K562 (cell line): ENCODE data around the gene TRIM10. TPM values are rescaled to one million over a fixed set of nuclear protein-coding genes. Genes with fewer than 3 reads are reported as not detected.

Source experiments
- ATAC-seq: fragments of 200-7000 bp; cut with Tn5 transposase; 3 replicates; pipeline ENCODE4 v1.9.1; 2020; ENCODE audit warnings: moderate library complexity
- BruUV-seq: library from RNA; stranded (reverse); fragments of 400-500 nt; replicated peaks from 2 replicates; lab custom pipeline; 2021; lab: Mats Ljungman, UMichigan
- CTCF ChIA-PET: fragments of 300-600 bp; formaldehyde crosslinking; extraction: SDS; loops from one replicate; lab custom pipeline; 2021; ENCODE audit warnings: low intra/inter-chr PET ratio; lab: Yijun Ruan, JAX
- POLR2A ChIA-PET: fragments of 300-600, 350-650 bp; sonication (Branson Sonifier 250); formaldehyde crosslinking; extraction: SDS; loops from one replicate; lab custom pipeline; 2021; ENCODE audit warnings: antibody characterized with exemption, inconsistent platforms; lab: Yijun Ruan, JAX
- DNase-seq, 4 experiments: peaks; one replicate each; pipeline versions ENCODE4 v3.0.0 to v3.0.0-alpha.2; 2011 to 2018; ENCODE audit warnings: low spot score in 3 of 4, mixed read lengths in 3 of 4; ENCODE audit errors: extremely low read depth in 1 of 4
- FAIRE-seq: peaks from 2 replicates; lab custom pipeline; 2011; peaks lifted over from hg19 to GRCh38; lab: Jason Lieb, UNC
- H2AFZ ChIP-seq: 2 replicates; pipeline ENCODE4 v1.6.0; 2011; ENCODE audit warnings: low read depth, low read length, control low read depth, inconsistent platforms
- H3K27ac ChIP-seq: fragments of 200-600 bp; 3 replicates; pipeline ENCODE4 v1.8.0; 2011; ENCODE audit warnings: low read depth, mild to moderate bottlenecking, control low read depth, inconsistent platforms, low read length, moderate library complexity, mixed read lengths; ENCODE audit errors: extremely low read depth
- H3K27me3 ChIP-seq, 2 experiments: fragments of 300-600 bp in 1 of 2; 2 replicates in 1 of 2; 3 replicates in 1 of 2; pipeline versions ENCODE4 v1.6.0 to v1.8.0; 2011; ENCODE audit warnings: inconsistent platforms in 2 of 2, low read length in 2 of 2, mild to moderate bottlenecking in 1 of 2, mixed read lengths in 1 of 2, moderate library complexity in 1 of 2; ENCODE audit not compliant: control insufficient read depth in 2 of 2, insufficient read depth in 2 of 2
- H3K36me3 ChIP-seq: fragments of 300-600 bp; 3 replicates; pipeline ENCODE4 v1.8.0; 2011; ENCODE audit warnings: mild to moderate bottlenecking, low read length, inconsistent platforms; ENCODE audit not compliant: control insufficient read depth, insufficient read depth
- H3K4me1 ChIP-seq, 2 experiments: fragments of 200-600 bp in 1 of 2; replicated peaks in 1 of 2; 2 replicates in 1 of 2; 3 replicates in 1 of 2; pipeline versions ENCODE4 v1.5.1 to v1.8.0; 2011; ENCODE audit warnings: inconsistent platforms in 2 of 2, low read length in 2 of 2, mild to moderate bottlenecking in 1 of 2, mixed read lengths in 1 of 2, moderate library complexity in 1 of 2; ENCODE audit not compliant: control insufficient read depth in 2 of 2, insufficient read depth in 2 of 2
- H3K4me2 ChIP-seq: 2 replicates; pipeline ENCODE4 v1.6.1; 2011; ENCODE audit warnings: low read length, control low read depth, inconsistent platforms, mixed read lengths; ENCODE audit not compliant: insufficient read depth
- H3K4me3 ChIP-seq: fragments of 200-600 bp; sonication (generic), shearing (Covaris generic); 2 replicates; pipeline ENCODE4 v1.5.1; 2016; ENCODE audit warnings: control low read depth, inconsistent platforms
- H3K79me2 ChIP-seq: fragments of 200-600 bp; 3 replicates; pipeline ENCODE4 v1.8.0; 2011; ENCODE audit warnings: low read length, inconsistent platforms; ENCODE audit not compliant: control insufficient read depth, insufficient read depth
- H3K9ac ChIP-seq, 2 experiments: 2 replicates each; pipeline versions ENCODE4 v1.6.0 to v1.6.1; 2011; ENCODE audit warnings: low read depth in 2 of 2, low read length in 2 of 2, control low read depth in 1 of 2, inconsistent platforms in 1 of 2, mild to moderate bottlenecking in 1 of 2, mixed read lengths in 1 of 2; ENCODE audit not compliant: insufficient read depth in 1 of 2
- H3K9me1 ChIP-seq: one replicate; pipeline ENCODE4 v1.6.0; 2011; ENCODE audit warnings: inconsistent platforms, mild to moderate bottlenecking, low read length, moderate library complexity; ENCODE audit not compliant: control insufficient read depth, insufficient read depth
- H3K9me3 ChIP-seq: replicated peaks from 2 replicates; pipeline ENCODE4 v1.5.1; 2011; ENCODE audit warnings: low read depth, low read length, inconsistent platforms; ENCODE audit not compliant: control insufficient read depth, insufficient read depth
- H4K20me1 ChIP-seq: replicated peaks from 2 replicates; pipeline ENCODE4 v1.6.1; 2011; ENCODE audit warnings: low read length, inconsistent platforms, mixed read lengths; ENCODE audit not compliant: control insufficient read depth, insufficient read depth
- CREB5 ChIP-seq: fragments of 250-450 bp; sonication (Bioruptor Pico); IDR thresholded peaks from 2 replicates; pipeline ENCODE4 v1.5.0; 2020; ENCODE audit warnings: mild to moderate bottlenecking
- DIDO1 ChIP-seq: fragments of 450-650 bp; IDR thresholded peaks from 2 replicates; pipeline ENCODE4 v1.6.1; 2016; ENCODE audit warnings: low read depth, missing biosample characterization, missing genetic modification characterization
- MBD2 ChIP-seq: sonication (generic); IDR thresholded peaks from 2 replicates; pipeline ENCODE4 v1.6.1; 2016; ENCODE audit warnings: low read depth, borderline replicate concordance
- MTF1 ChIP-seq: fragments of 250-450 bp; sonication (Bioruptor Pico); IDR thresholded peaks from 2 replicates; pipeline ENCODE4 v1.9.0; 2021; ENCODE audit warnings: moderate library complexity, mild to moderate bottlenecking, inconsistent platforms, borderline replicate concordance
- NCOA1 ChIP-seq: fragments of 450-650 bp; IDR thresholded peaks from 2 replicates; pipeline ENCODE4 v1.6.1; 2016; ENCODE audit warnings: low read depth
- NELFE ChIP-seq: IDR thresholded peaks from 2 replicates; pipeline ENCODE4 v1.6.1; 2011; ENCODE audit warnings: mild to moderate bottlenecking; ENCODE audit not compliant: insufficient read depth, insufficient read length
- NFRKB ChIP-seq: fragments of 450-650 bp; IDR thresholded peaks from 2 replicates; pipeline ENCODE4 v1.6.1; 2016; ENCODE audit warnings: low read depth
- POLR2AphosphoS5 ChIP-seq: IDR thresholded peaks from 2 replicates; pipeline ENCODE4 v1.6.1; 2011; ENCODE audit warnings: mild to moderate bottlenecking, low read depth, low read length, moderate library complexity; ENCODE audit not compliant: control insufficient read depth, insufficient read depth
- TAF1 ChIP-seq: IDR thresholded peaks from 2 replicates; pipeline ENCODE4 v1.6.1; 2011; ENCODE audit warnings: mild to moderate bottlenecking, low read length, moderate library complexity; ENCODE audit not compliant: insufficient read depth, control insufficient read depth, severe bottlenecking; ENCODE audit errors: extremely low read depth
- TAF7 ChIP-seq: fragments of 450-650 bp; IDR thresholded peaks from 2 replicates; pipeline ENCODE4 v1.6.1; 2016; ENCODE audit warnings: missing genetic modification characterization, missing compliant biosample characterization
- ZBTB11 ChIP-seq, 3 experiments: fragments of 200-800 bp in 1 of 3; fragments of 250-450 bp in 1 of 3; fragments of 450-650 bp in 1 of 3; sonication (Bioruptor Pico) in 1 of 3; sonication (Bioruptor generic) in 1 of 3; formaldehyde crosslinking in 1 of 3; IDR thresholded peaks; 2 replicates each; pipeline versions ENCODE4 v1.6.1 to v1.8.0; 2016 to 2022; ENCODE audit warnings: mild to moderate bottlenecking in 2 of 3, missing genetic modification characterization in 2 of 3, missing compliant biosample characterization in 1 of 3, moderate library complexity in 1 of 3
- ZBTB43 ChIP-seq: sonication (generic); formaldehyde crosslinking; IDR thresholded peaks from 2 replicates; pipeline ENCODE4 v1.8.0; 2023; ENCODE audit warnings: mild to moderate bottlenecking, missing genetic modification reagents
- ZNF699 ChIP-seq: fragments of 250-450 bp; sonication (Bioruptor Pico); IDR thresholded peaks from 2 replicates; pipeline ENCODE4 v1.8.0; 2021; ENCODE audit warnings: mild to moderate bottlenecking, moderate library complexity; ENCODE audit not compliant: insufficient replicate concordance
- WGBS: fragments of 100-300 bp; shearing (Covaris generic); methylation state at CpG from one replicate; pipeline ENCODE4 v1.1.6; 2016; ENCODE audit warnings: low coverage, mixed read lengths; ENCODE audit not compliant: insufficient coverage; ENCODE audit errors: missing lambda C conversion rate; 5-methylcytosine and 5-hydroxymethylcytosine counted together
- in situ Hi-C: fragments of 300-500 bp; cut with MboI; formaldehyde crosslinking; loops from 4 replicates; pipeline ENCODE4 v1.15.0; 2018; ENCODE audit warnings: inconsistent platforms, mixed read lengths
- intact Hi-C: fragments of 100-400 bp; cut with micrococcal nuclease; formaldehyde crosslinking; loops from 2 replicates; pipeline ENCODE4 v1.14.2; 2022
- polyA plus RNA-seq, 8 experiments: library from polyadenylated mRNA; depleted of rRNA in 4 of 8; stranded (reverse) in 5 of 8; unstranded in 3 of 8; fragments of >200 nt; fragmentation: Nextera tagmentation in 2 of 8; fragmentation: Illumina TruSeq in 1 of 8; extraction: Ambion mirVana in 2 of 8; extraction: Trizol in 1 of 8; gene quantifications; 2 replicates each; pipeline versions ENCODE4 v1.2.1 to v1.2.3, GENCODE V29; 2011 to 2014; ENCODE audit warnings: inconsistent platforms in 1 of 8, missing spikeins in 1 of 8
- total RNA-seq, 7 experiments: library from RNA; depleted of rRNA in 6 of 7; stranded (reverse); fragments of >200 nt in 6 of 7; fragmentation: Illumina TruSeq in 2 of 7; extraction: Trizol in 2 of 7; gene quantifications; 2 replicates each; pipeline versions ENCODE4 v1.2.1 to v1.2.3, GENCODE V29; 2011 to 2021; ENCODE audit warnings: low replicate concordance in 1 of 7
- TF ChIP-seq, protein P1 (sequence below): fragments of 450-650 bp; formaldehyde crosslinking; IDR thresholded peaks from 2 replicates; pipeline ENCODE4 v1.4.0; 2020; ENCODE audit warnings: mild to moderate bottlenecking, moderate library complexity

Gene TRIM10
- total and polyA plus RNA-seq, 9 of the 15 experiments (the other 6 are each of a cell fraction or from before 2014, with no cell fraction given), result 0.15 to 0.90 (median 0.36) TPM

- Histone ChIP-seq H2AFZ (no peak overlapping the region), H4K20me1 (no peaks in the 10 kb centered on the region), H3K4me3 (no peak overlapping the region), H3K27ac (no peak overlapping the region), H3K4me2 (no peak overlapping the region), H3K36me3 (no peaks in the 10 kb centered on the region), H3K79me2 (no peaks in the 10 kb centered on the region), H3K9ac (no peak overlapping the region), H3K4me1 (no peaks in the 10 kb centered on the region), H3K27me3 (peaks cover 9 to 51% of the 10 kb centered on the region in 2 experiments; a peak in 3 of 5 replicates), H3K9me1 (no peaks in the 10 kb centered on the region), H3K9me3 (no peaks in the 10 kb centered on the region)
- POLR2A ChIA-PET, result no interaction called here
- ATAC-seq (no peak), DNase-seq (no peak), FAIRE-seq (no peak)
- TF ChIP-seq TAF1, result no peak
- TF ChIP-seq, protein P1, sequence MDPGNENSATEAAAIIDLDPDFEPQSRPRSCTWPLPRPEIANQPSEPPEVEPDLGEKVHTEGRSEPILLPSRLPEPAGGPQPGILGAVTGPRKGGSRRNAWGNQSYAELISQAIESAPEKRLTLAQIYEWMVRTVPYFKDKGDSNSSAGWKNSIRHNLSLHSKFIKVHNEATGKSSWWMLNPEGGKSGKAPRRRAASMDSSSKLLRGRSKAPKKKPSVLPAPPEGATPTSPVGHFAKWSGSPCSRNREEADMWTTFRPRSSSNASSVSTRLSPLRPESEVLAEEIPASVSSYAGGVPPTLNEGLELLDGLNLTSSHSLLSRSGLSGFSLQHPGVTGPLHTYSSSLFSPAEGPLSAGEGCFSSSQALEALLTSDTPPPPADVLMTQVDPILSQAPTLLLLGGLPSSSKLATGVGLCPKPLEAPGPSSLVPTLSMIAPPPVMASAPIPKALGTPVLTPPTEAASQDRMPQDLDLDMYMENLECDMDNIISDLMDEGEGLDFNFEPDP (CRISPR knock-in tag), result no peak
- TF ChIP-seq ZNF699 (CRISPR knock-in tag), result no peak
- no peak for TF ChIP-seq DIDO1 (tag)
- no peak for TF ChIP-seq POLR2AphosphoS5
- TF ChIP-seq NCOA1, result no peak
- TF ChIP-seq ZBTB11 (CRISPR knock-in tag; IDR thresholded peaks at IDR 0.05), result no peak
- no peak for TF ChIP-seq MTF1 (CRISPR knock-in tag)
- TF ChIP-seq NFRKB, result no peak
- TF ChIP-seq CREB5 (CRISPR knock-in tag), result no peak
- no peak for TF ChIP-seq NELFE
- no peak for TF ChIP-seq MBD2
- TF ChIP-seq TAF7 (tag), result no peak
- no peak for TF ChIP-seq ZBTB43
- WGBS, result 15% methylated on average over 16 of the region's 20 CpGs
- intact Hi-C loops, result no loop called here
- BruUV-seq, result no TSS peak
- CTCF ChIA-PET, result no interaction called here
- in situ Hi-C loops, result no loop called here
Measured at GRCh38 chr6:30185846-30186484, 25.0 kb upstream of the TRIM10 start.
